MCF 10A (cell line): Measurements from ENCODE around the gene SNU13. TPM values are rescaled to one million over a fixed set of nuclear protein-coding genes. Genes with fewer than 3 reads are reported as not detected.
A peak's percentile ranks its signal among the peaks of the same experiment; 100 is the strongest.
"Not testable (repeated sequence)": the region's sequence is repeated elsewhere in the genome, so short reads cannot be mapped to it uniquely, and the experiment has no call there.

Experiments used
- BruUV-seq: library from RNA; stranded (reverse); fragments of 400-500 nt; replicated peaks from 2 replicates; lab custom pipeline; 2021; lab: Mats Ljungman, UMichigan
- CTCF ChIA-PET: fragments of 300-600 bp; sonication (Branson Sonifier 250); formaldehyde crosslinking; extraction: SDS; loops from one replicate; lab custom pipeline; 2021; ENCODE audit warnings: antibody characterized with exemption, inconsistent platforms; lab: Yijun Ruan, JAX
- POLR2A ChIA-PET: fragments of 300-600, 350-650 bp; sonication (Branson Sonifier 250); formaldehyde crosslinking; extraction: SDS; loops from one replicate; lab custom pipeline; 2020; ENCODE audit warnings: antibody characterized with exemption, inconsistent platforms; lab: Yijun Ruan, JAX
- DNase-seq: peaks from one replicate; pipeline ENCODE4 v3.0.0-alpha.2; 2018; ENCODE audit not compliant: unreplicated experiment
- H3K27ac Mint-ChIP-seq: one replicate; pipeline ENCODE4 v1.8.0; 2022; ENCODE audit warnings: mild to moderate bottlenecking, low read depth, mixed read lengths; ENCODE audit not compliant: unreplicated experiment
- H3K27me3 Mint-ChIP-seq: one replicate; pipeline ENCODE4 v1.8.0; 2022; ENCODE audit warnings: mixed read lengths; ENCODE audit not compliant: insufficient read depth, unreplicated experiment
- H3K36me3 Mint-ChIP-seq: one replicate; pipeline ENCODE4 v1.8.0; 2022; ENCODE audit warnings: mild to moderate bottlenecking, moderate library complexity, mixed read lengths; ENCODE audit not compliant: insufficient read depth, unreplicated experiment
- H3K4me1 Mint-ChIP-seq: one replicate; pipeline ENCODE4 v1.8.0; 2022; ENCODE audit warnings: mixed read lengths; ENCODE audit not compliant: insufficient read depth, unreplicated experiment
- H3K4me3 Mint-ChIP-seq: one replicate; pipeline ENCODE4 v1.8.0; 2022; ENCODE audit warnings: mild to moderate bottlenecking, moderate library complexity, mixed read lengths; ENCODE audit not compliant: unreplicated experiment
- H3K9me3 Mint-ChIP-seq: one replicate; pipeline ENCODE4 v1.8.0; 2022; ENCODE audit warnings: mixed read lengths; ENCODE audit not compliant: unreplicated experiment
- CTCF ChIP-seq: fragments of 200-600 bp; IDR thresholded peaks from one replicate; pipeline ENCODE4 v1.8.0; 2022; ENCODE audit warnings: antibody characterized with exemption, mild to moderate bottlenecking; ENCODE audit not compliant: unreplicated experiment
- intact Hi-C: fragments of 100-400 bp; cut with micrococcal nuclease; formaldehyde crosslinking; loops from 2 replicates; pipeline ENCODE4 v1.14.1; 2022
- total RNA-seq: library from RNA; stranded (reverse); gene quantifications from 2 replicates; pipeline ENCODE4 v1.2.3, GENCODE V29; 2022

The SNU13 gene
- total RNA-seq, 1 experiment from 2014 or later: 280 TPM

GRCh38 chr22:41638748-41639147 lies 49.9 kb downstream of the SNU13 start:
- no peak overlapping the region for H3K27ac Mint-ChIP-seq
- no TSS peak for BruUV-seq
- POLR2A ChIA-PET: interaction anchor here (0.6 to 5.1 kb wide), 3 partner anchors 12 to 237 kb away, joined by 3 to 49 read pairs (median 5); partner anchors contain the start of genes DESI1 and XRCC6

GRCh38 chr22:41638124-41638523 lies 50.5 kb downstream of the SNU13 start:
- no TSS peak for BruUV-seq
- intact Hi-C loops: no loop called here
- H3K4me1 Mint-ChIP-seq: peaks cover 13% of the 10 kb centered on the region
- H3K27ac Mint-ChIP-seq: no peak overlapping the region
- H3K9me3 Mint-ChIP-seq: no peaks in the 10 kb centered on the region
- POLR2A ChIA-PET: interaction anchor here (5.1 kb wide), 1 partner anchor 17 kb away, joined by 49 read pairs; the partner anchor contains the start of genes DESI1 and XRCC6
- CTCF ChIA-PET: interaction anchor here (0.6 kb wide), 1 partner anchor 33 kb away, joined by 3 read pairs; no protein-coding TSS in a partner anchor
- peaks cover 100% of the 10 kb centered on the region for H3K36me3 Mint-ChIP-seq
- H3K4me3 Mint-ChIP-seq: no peak overlapping the region
- no peak for TF ChIP-seq CTCF
- no peak for DNase-seq
- no peaks in the 10 kb centered on the region for H3K27me3 Mint-ChIP-seq

More at GRCh38 chr22:41638748-41639147, 49.9 kb downstream of the SNU13 start:
- H3K4me3 Mint-ChIP-seq: no peak overlapping the region
- TF ChIP-seq CTCF: no peak
- no peak for DNase-seq
- peaks cover 99% of the 10 kb centered on the region for H3K36me3 Mint-ChIP-seq
- H3K4me1 Mint-ChIP-seq: peaks cover 13% of the 10 kb centered on the region
- H3K27me3 Mint-ChIP-seq: no peaks in the 10 kb centered on the region
- intact Hi-C loops: no loop called here
- CTCF ChIA-PET: interaction anchor here (1.2 kb wide), 1 partner anchor 12 kb away, joined by 5 read pairs; no protein-coding TSS in a partner anchor
- no peaks in the 10 kb centered on the region for H3K9me3 Mint-ChIP-seq

- DNase-seq, H3K4me3 Mint-ChIP-seq, BruUV-seq, H3K27me3 Mint-ChIP-seq, intact Hi-C loops, H3K9me3 Mint-ChIP-seq, H3K27ac Mint-ChIP-seq: not testable (repeated sequence)
- ChIA-PET CTCF (interaction anchor here (0.6 to 1.0 kb wide), 2 partner anchors 33 to 94 kb away, joined by 3 to 4 read pairs; no protein-coding TSS in a partner anchor), POLR2A (interaction anchor here (0.7 to 5.1 kb wide), 5 partner anchors 9 to 195 kb away, joined by 3 to 49 read pairs (median 5); partner anchors contain the start of genes CCDC134, DESI1 and XRCC6)
- Mint-ChIP-seq H3K36me3 (peaks cover 100% of the 10 kb centered on the region), H3K4me1 (peaks cover 13% of the 10 kb centered on the region)
These were observed 51.0 kb downstream of the SNU13 start for GRCh38 chr22:41637623-41638022.

- peak; percentile 72 for DNase-seq
- H3K4me1 Mint-ChIP-seq: peaks cover 6% of the 10 kb centered on the region
- intact Hi-C loops: no loop called here
- no peaks in the 10 kb centered on the region for H3K27me3 Mint-ChIP-seq
- H3K36me3 Mint-ChIP-seq: peaks cover 100% of the 10 kb centered on the region
- no peak for TF ChIP-seq CTCF
- CTCF ChIA-PET: interaction anchor here (1.0 to 1.1 kb wide), 2 partner anchors 15 to 93 kb away, joined by 3 to 4 read pairs; no protein-coding TSS in a partner anchor
- H3K9me3 Mint-ChIP-seq: no peaks in the 10 kb centered on the region
- H3K4me3 Mint-ChIP-seq: no peak overlapping the region
- TSS peak; percentile 17 for BruUV-seq
- POLR2A ChIA-PET: interaction anchor here (0.6 to 5.1 kb wide), 10 partner anchors 10 to 255 kb away, joined by 3 to 49 read pairs (median 4); partner anchors contain the start of genes DESI1, POLR3H, TEF and XRCC6
- peak overlapping the region; percentile 77 for H3K27ac Mint-ChIP-seq
These were observed 52.2 kb downstream of the SNU13 start for GRCh38 chr22:41636467-41636866.

GRCh38 chr22:41634610-41635009 lies 54.1 kb downstream of the SNU13 start:
- intact Hi-C loops, H3K4me1 Mint-ChIP-seq, BruUV-seq, DNase-seq, H3K27me3 Mint-ChIP-seq, H3K9me3 Mint-ChIP-seq, H3K4me3 Mint-ChIP-seq, H3K27ac Mint-ChIP-seq, CTCF ChIA-PET: not testable (repeated sequence)
- H3K36me3 Mint-ChIP-seq: peaks cover 91% of the 10 kb centered on the region
- POLR2A ChIA-PET: interaction anchor here (1.5 kb wide), 1 partner anchor 14 kb away, joined by 3 read pairs; the partner anchor contains the start of genes DESI1 and XRCC6

- CTCF ChIA-PET, H3K4me1 Mint-ChIP-seq, DNase-seq, H3K4me3 Mint-ChIP-seq, H3K27ac Mint-ChIP-seq, intact Hi-C loops, H3K27me3 Mint-ChIP-seq, POLR2A ChIA-PET, BruUV-seq, H3K9me3 Mint-ChIP-seq: not testable (repeated sequence)
- H3K36me3 Mint-ChIP-seq: peaks cover 91% of the 10 kb centered on the region
These were observed 57.1 kb downstream of the SNU13 start for GRCh38 chr22:41631615-41632014.

- POLR2A ChIA-PET, CTCF ChIA-PET, H3K4me1 Mint-ChIP-seq, H3K4me3 Mint-ChIP-seq, H3K27ac Mint-ChIP-seq, H3K27me3 Mint-ChIP-seq, H3K9me3 Mint-ChIP-seq, DNase-seq, intact Hi-C loops, BruUV-seq: not testable (repeated sequence)
- peaks cover 91% of the 10 kb centered on the region for H3K36me3 Mint-ChIP-seq
These were observed 57.6 kb downstream of the SNU13 start for GRCh38 chr22:41631115-41631514.
